ENCODE results near the gene PHLDB2. TPM values are rescaled to one million over a fixed set of nuclear protein-coding genes. Genes with fewer than 3 reads are reported as not detected.

PHLDB2 gene
- total and polyA plus RNA-seq, 2 of the 13 experiments (the other 11 are each of a cell fraction or from before 2014, with no cell fraction given), result 8.4 to 23.6 TPM

- Histone ChIP-seq H4K20me1 (ENCODE audit: insufficient read depth, low read length) (no peaks in the 10 kb centered on the region), H3K4me2 (ENCODE audit: low read depth, low read length) (no peak overlapping the region), H3K27ac (ENCODE audit: extremely low read length, insufficient read depth, low read length) (no peak overlapping the region), H3K36me3 (replicated peaks in 1 of 2; ENCODE audit: control insufficient read depth in 1 of 2, insufficient read depth in 2 of 2, low read length in 2 of 2) (peaks cover 16 to 36% of the 10 kb centered on the region in 2 experiments; a peak in 4 of 5 replicates), H3K9me3 (ENCODE audit: low read length) (no peaks in the 10 kb centered on the region), H2AFZ (ENCODE audit: low read length) (no peak overlapping the region), H3K79me2 (ENCODE audit: insufficient read depth, low read length) (no peaks in the 10 kb centered on the region), H3K9ac (ENCODE audit: insufficient read depth, low read depth, low read length) (no peak overlapping the region), H3K4me1 (ENCODE audit: insufficient read depth, low read length) (no peaks in the 10 kb centered on the region), H3K4me3 (replicated peaks in 1 of 3; ENCODE audit: insufficient read depth in 1 of 3, low read depth in 2 of 3, low read length in 3 of 3) (no peak overlapping the region), H3K27me3 (ENCODE audit: control insufficient read depth in 1 of 2, insufficient read depth in 2 of 2, low read length in 2 of 2) (no peaks in the 10 kb centered on the region)
- 27% methylated on average over 2 of the region's 2 CpGs for WGBS (ENCODE audit: low lambda C conversion rate)
- no peak for DNase-seq (ENCODE audit: low spot score)
- intact Hi-C loops (cut with micrococcal nuclease; ENCODE audit: unreplicated experiment) (no loop called here), in situ Hi-C loops (cut with HindIII; ENCODE audit: extremely low pct_ligation_motif_present, low pct_unique_long_range_greater_than_20kb) (no loop called here)
- FAIRE-seq, result no peak
- no peak for ATAC-seq
- POLR2A ChIA-PET, result no interaction called here
- CTCF ChIA-PET (ENCODE audit: low intra/inter-chr PET ratio, low total read pairs), result no interaction called here
- no TSS peak for BruUV-seq (replicated peaks)
- no peak for TF ChIP-seq ARID4A (CRISPR knock-in tag; IDR thresholded peaks at IDR 0.05; ENCODE audit: borderline replicate concordance)
- TF ChIP-seq THRA (CRISPR knock-in tag; IDR thresholded peaks at IDR 0.05; ENCODE audit: borderline replicate concordance), result no peak
- no peak for TF ChIP-seq TBX3 (IDR thresholded peaks at IDR 0.05; ENCODE audit: borderline replicate concordance)
- TF ChIP-seq HIC2 (CRISPR knock-in tag; IDR thresholded peaks at IDR 0.05; ENCODE audit: low read depth), result no peak
- no peak for TF ChIP-seq PBX3 (CRISPR knock-in tag; IDR thresholded peaks at IDR 0.05; ENCODE audit: borderline replicate concordance)
- TF ChIP-seq ZNF766 (CRISPR knock-in tag; IDR thresholded peaks at IDR 0.05; ENCODE audit: borderline replicate concordance), result no peak
- TF ChIP-seq MBD4 (IDR thresholded peaks at IDR 0.05; ENCODE audit: borderline replicate concordance, low read length), result no peak
- no peak for TF ChIP-seq NR2C2 (CRISPR knock-in tag; IDR thresholded peaks at IDR 0.05; ENCODE audit: borderline replicate concordance)
- TF ChIP-seq RARA (CRISPR knock-in tag; IDR thresholded peaks at IDR 0.05), result no peak
- no peak for TF ChIP-seq MEIS2 (CRISPR knock-in tag; IDR thresholded peaks at IDR 0.05)
- TF ChIP-seq ZFY (CRISPR knock-in tag; IDR thresholded peaks at IDR 0.05), result no peak
- TF ChIP-seq ZNF530 (CRISPR knock-in tag; IDR thresholded peaks at IDR 0.05; ENCODE audit: low read depth), result no peak
- TF ChIP-seq ZNF552 (CRISPR knock-in tag; IDR thresholded peaks at IDR 0.05; ENCODE audit: borderline replicate concordance), result no peak
- TF ChIP-seq MEF2D (CRISPR knock-in tag; IDR thresholded peaks at IDR 0.05), result no peak
These were observed 64.2 kb downstream of the PHLDB2 start for GRCh38 chr3:111923095-111923771.
